Mesenchymal stem cell (in vitro differentiated cells and primary cell): ENCODE results near the gene TRPV4. TPM values are rescaled to one million over a fixed set of nuclear protein-coding genes. Genes with fewer than 3 reads are reported as not detected.

Experiments used
- DNase-seq: peaks from one replicate; pipeline ENCODE4 v3.0.0-alpha.2; 2013
- H2AFZ ChIP-seq: one replicate; pipeline ENCODE4 v1.6.1; 2013; ENCODE audit warnings: low read depth, mild to moderate bottlenecking, control low read depth, inconsistent platforms, low read length, moderate library complexity
- H2AK5ac ChIP-seq: 2 replicates; pipeline ENCODE4 v1.6.1; 2013; ENCODE audit warnings: low read length, moderate library complexity, mild to moderate bottlenecking, inconsistent platforms; ENCODE audit not compliant: severe bottlenecking
- H2BK120ac ChIP-seq: one replicate; pipeline ENCODE4 v1.6.1; 2013; ENCODE audit warnings: low read depth, mild to moderate bottlenecking, inconsistent platforms, low read length, moderate library complexity
- H2BK12ac ChIP-seq, 2 experiments: one replicate each; pipeline ENCODE4 v1.6.1; 2013; ENCODE audit warnings: inconsistent platforms in 2 of 2, low read length in 2 of 2, mild to moderate bottlenecking in 2 of 2, moderate library complexity in 2 of 2, control low read depth in 1 of 2
- H2BK15ac ChIP-seq: one replicate; pipeline ENCODE4 v1.6.1; 2013; ENCODE audit warnings: mild to moderate bottlenecking, low read depth, inconsistent platforms; ENCODE audit not compliant: poor library complexity, severe bottlenecking
- H2BK5ac ChIP-seq: 2 replicates; pipeline ENCODE4 v1.6.1; 2013; ENCODE audit warnings: low read depth, mild to moderate bottlenecking, low read length, control low read depth, inconsistent platforms; ENCODE audit not compliant: poor library complexity, severe bottlenecking
- H3K14ac ChIP-seq, 2 experiments: one replicate each; pipeline ENCODE4 v1.6.1; 2013; ENCODE audit warnings: inconsistent platforms in 2 of 2, low read length in 2 of 2, control low read depth in 1 of 2, mild to moderate bottlenecking in 1 of 2, moderate library complexity in 1 of 2
- H3K18ac ChIP-seq, 2 experiments: one replicate each; pipeline ENCODE4 v1.6.1; 2013; ENCODE audit warnings: inconsistent platforms in 2 of 2, low read length in 2 of 2, control low read depth in 1 of 2, low read depth in 1 of 2, mild to moderate bottlenecking in 1 of 2
- H3K23ac ChIP-seq, 2 experiments: one replicate each; pipeline ENCODE4 v1.6.1; 2013; ENCODE audit warnings: inconsistent platforms in 2 of 2, low read length in 2 of 2, mild to moderate bottlenecking in 2 of 2, moderate library complexity in 2 of 2, control low read depth in 1 of 2
- H3K27ac ChIP-seq: 2 replicates; pipeline ENCODE4 v1.5.1; 2013; ENCODE audit warnings: mild to moderate bottlenecking, moderate library complexity, low read length, control low read depth, inconsistent platforms; ENCODE audit not compliant: poor library complexity, severe bottlenecking
- H3K27me3 ChIP-seq, 2 experiments: 2 replicates each; pipeline versions ENCODE4 v1.6.1 to v1.7.0; 2013; ENCODE audit warnings: low read length in 2 of 2, mild to moderate bottlenecking in 2 of 2, moderate library complexity in 2 of 2, control low read depth in 1 of 2, inconsistent platforms in 1 of 2; ENCODE audit not compliant: control insufficient read depth in 1 of 2, insufficient read depth in 1 of 2
- H3K36me3 ChIP-seq, 2 experiments: 2 replicates each; pipeline versions ENCODE4 v1.6.1 to v1.7.0; 2013; ENCODE audit warnings: low read length in 2 of 2, control low read depth in 1 of 2, inconsistent platforms in 1 of 2, low read depth in 1 of 2, mild to moderate bottlenecking in 1 of 2; ENCODE audit not compliant: insufficient read depth in 2 of 2, control insufficient read depth in 1 of 2
- H3K4ac ChIP-seq, 2 experiments: one replicate each; pipeline ENCODE4 v1.6.1; 2013; ENCODE audit warnings: inconsistent platforms in 2 of 2, low read length in 2 of 2, mild to moderate bottlenecking in 2 of 2, moderate library complexity in 2 of 2, control low read depth in 1 of 2, low read depth in 1 of 2
- H3K4me1 ChIP-seq: 2 replicates; pipeline ENCODE4 v1.6.1; 2013; ENCODE audit warnings: low read depth, low read length, control low read depth; ENCODE audit not compliant: control insufficient read depth, insufficient read depth
- H3K4me2 ChIP-seq: 2 replicates; pipeline ENCODE4 v1.6.1; 2013; ENCODE audit warnings: low read length, mild to moderate bottlenecking, inconsistent platforms; ENCODE audit not compliant: poor library complexity, severe bottlenecking
- H3K4me3 ChIP-seq, 2 experiments: 2 replicates each; pipeline versions ENCODE4 v1.5.1 to v1.7.0; 2013; ENCODE audit warnings: low read length in 2 of 2, mild to moderate bottlenecking in 2 of 2, control low read depth in 1 of 2, low read depth in 1 of 2; ENCODE audit not compliant: insufficient read depth in 1 of 2
- H3K79me1 ChIP-seq: replicated peaks from 2 replicates; pipeline ENCODE4 v1.6.1; 2013; ENCODE audit warnings: mild to moderate bottlenecking, control low read depth, low read length, inconsistent platforms; ENCODE audit not compliant: poor library complexity, severe bottlenecking
- H3K9ac ChIP-seq: 2 replicates; pipeline ENCODE4 v1.7.0; 2013; ENCODE audit warnings: mild to moderate bottlenecking, low read length, moderate library complexity
- H3K9me3 ChIP-seq: 2 replicates; pipeline ENCODE4 v1.7.0; 2013; ENCODE audit warnings: mild to moderate bottlenecking, low read length; ENCODE audit not compliant: control insufficient read depth
- H4K8ac ChIP-seq: one replicate; pipeline ENCODE4 v1.6.1; 2013; ENCODE audit warnings: inconsistent platforms, mild to moderate bottlenecking, low read length, moderate library complexity
- H4K91ac ChIP-seq: one replicate; pipeline ENCODE4 v1.6.1; 2013; ENCODE audit warnings: mild to moderate bottlenecking, low read length, inconsistent platforms
- WGBS: methylation state at CpG from one replicate; pipeline ENCODE4 v1.1.7; 2013; ENCODE audit warnings: mixed read lengths; 5-methylcytosine and 5-hydroxymethylcytosine counted together
- small RNA-seq: library from polyadenylated mRNA; stranded (forward); fragments of <200 nt; extraction: miRNeasy Mini kit (QIAGEN cat#:217004); gene quantifications from one replicate; pipeline ENCODE3, GENCODE V24; 2013; ENCODE audit warnings: low read depth

The TRPV4 gene

GRCh38 chr12:109735051-109735521 lies 98.1 kb downstream of the TRPV4 start:
- H3K23ac ChIP-seq = no peak overlapping the region
- no peak overlapping the region for H3K4me2 ChIP-seq
- no peak overlapping the region for H3K14ac ChIP-seq
- H2BK120ac ChIP-seq = no peak overlapping the region
- peaks cover 25% of the 10 kb centered on the region for H3K4me1 ChIP-seq
- no peaks in the 10 kb centered on the region for H3K79me1 ChIP-seq
- H3K9me3 ChIP-seq = no peaks in the 10 kb centered on the region
- no peak overlapping the region for H2BK5ac ChIP-seq
- whole genome bisulfite sequencing = 85% methylated on average over 12 of the region's 12 CpGs
- no peak overlapping the region for H3K27ac ChIP-seq
- no peak overlapping the region for H3K18ac ChIP-seq
- H2AFZ ChIP-seq = no peak overlapping the region
- no peak overlapping the region for H3K4ac ChIP-seq
- H3K27me3 ChIP-seq = peaks cover 69 to 79% of the 10 kb centered on the region in 2 experiments
- no peak overlapping the region for H2BK15ac ChIP-seq
- H2BK12ac ChIP-seq = no peak overlapping the region
- no peak overlapping the region for H3K9ac ChIP-seq
- H4K91ac ChIP-seq = no peak overlapping the region
- no peak for DNase-seq
- H3K36me3 ChIP-seq = no peaks in the 10 kb centered on the region
- H2AK5ac ChIP-seq = no peak overlapping the region
- no peak overlapping the region for H4K8ac ChIP-seq
- H3K4me3 ChIP-seq = no peak overlapping the region

- Histone ChIP-seq H3K14ac (no peak overlapping the region), H3K23ac (no peak overlapping the region), H2AK5ac (no peak overlapping the region), H4K8ac (peak overlapping the region; percentile 50), H3K4me2 (no peak overlapping the region), H2AFZ (no peak overlapping the region), H2BK5ac (no peak overlapping the region), H3K4me3 (no peak overlapping the region), H4K91ac (no peak overlapping the region), H3K79me1 (no peaks in the 10 kb centered on the region), H3K27ac (no peak overlapping the region), H3K36me3 (no peaks in the 10 kb centered on the region), H2BK12ac (no peak overlapping the region), H3K9me3 (no peaks in the 10 kb centered on the region), H3K27me3 (peaks cover 63 to 83% of the 10 kb centered on the region in 2 experiments), H3K4me1 (peaks cover 23% of the 10 kb centered on the region), H3K4ac (no peak overlapping the region), H3K18ac (no peak overlapping the region), H2BK15ac (no peak overlapping the region), H3K9ac (no peak overlapping the region), H2BK120ac (no peak overlapping the region)
- WGBS = 18% methylated on average over 18 of the region's 22 CpGs
- DNase-seq = peak; percentile 52
These were observed 98.8 kb downstream of the TRPV4 start for GRCh38 chr12:109734219-109735000.

Small RNAs within 50 kb of the gene (small RNA-seq; reads per million reads assigned to genes)
- gene MIR4497 = not detected
- not detected for gene RN7SL441P
